GM21717 (cell line): Measurements from ENCODE around the gene MYOD1.

Source experiments
- ATAC-seq: cut with Tn5 transposase; IDR thresholded peaks from one replicate; pipeline ENCODE4 v1.9.1; 2021; ENCODE audit warnings: mild to moderate bottlenecking, moderate library complexity; ENCODE audit not compliant: unreplicated experiment

MYOD1 gene

GRCh38 chr11:17700991-17701390 lies 18.4 kb upstream of the MYOD1 start:
- no peak for ATAC-seq

GRCh38 chr11:17702876-17703275 lies 16.5 kb upstream of the MYOD1 start:
- no peak for ATAC-seq

- no peak for ATAC-seq
Observed at GRCh38 chr11:17703951-17704350, 15.4 kb upstream of the MYOD1 start.

GRCh38 chr11:17707830-17708229 lies 11.5 kb upstream of the MYOD1 start:
- no peak for ATAC-seq

GRCh38 chr11:17711836-17712235 lies 7.5 kb upstream of the MYOD1 start:
- ATAC-seq, result no peak

GRCh38 chr11:17713851-17714250 lies 5.5 kb upstream of the MYOD1 start:
- no peak for ATAC-seq

GRCh38 chr11:17714356-17714854 lies 5.0 kb upstream of the MYOD1 start:
- no peak for ATAC-seq

GRCh38 chr11:17714870-17715269 lies 4.5 kb upstream of the MYOD1 start:
- ATAC-seq, result no peak

GRCh38 chr11:17716807-17717206 lies 2.6 kb upstream of the MYOD1 start:
- no peak for ATAC-seq

GRCh38 chr11:17718015-17718414 lies 1.4 kb upstream of the MYOD1 start:
- no peak for ATAC-seq

GRCh38 chr11:17718510-17718962 lies 835 bp upstream of the MYOD1 start:
- ATAC-seq, result no peak

GRCh38 chr11:17719938-17720795 lies 796 bp downstream of the MYOD1 start:
- no peak for ATAC-seq

- ATAC-seq, result no peak
Observed at GRCh38 chr11:17720796-17721171, 1.4 kb downstream of the MYOD1 start.

- no peak for ATAC-seq
Observed at GRCh38 chr11:17721242-17721999, 2.0 kb downstream of the MYOD1 start.

- no peak for ATAC-seq
Observed at GRCh38 chr11:17722000-17722643, 2.8 kb downstream of the MYOD1 start.

GRCh38 chr11:17724020-17724908 lies 4.9 kb downstream of the MYOD1 start:
- no peak for ATAC-seq

GRCh38 chr11:17725174-17725573 lies 5.8 kb downstream of the MYOD1 start:
- no peak for ATAC-seq

GRCh38 chr11:17730137-17730536 lies 10.8 kb downstream of the MYOD1 start:
- no peak for ATAC-seq

- peak; percentile 74 for ATAC-seq
Observed at GRCh38 chr11:17730608-17731462, 11.5 kb downstream of the MYOD1 start.
